Neural progenitor cell (in vitro differentiated cells): Measurements from ENCODE around the gene GXYLT1. TPM values are rescaled to one million over a fixed set of nuclear protein-coding genes. Genes with fewer than 3 reads are reported as not detected.

ENCODE experiments used
- DNase-seq: peaks from one replicate; pipeline ENCODE4 v3.0.0-alpha.2; 2016; ENCODE audit warnings: low spot score
- H2AFZ ChIP-seq: fragments of 200-600 bp; sonication (generic); replicated peaks from 2 replicates; pipeline ENCODE4 v1.6.1; 2016; ENCODE audit warnings: antibody characterized with exemption
- H3F3A ChIP-seq: fragments of 200-600 bp; sonication (generic); 2 replicates; pipeline ENCODE4 v1.6.1; 2016; ENCODE audit warnings: antibody characterized with exemption, low read depth
- H3K27ac ChIP-seq: fragments of 200-600 bp; sonication (generic); 2 replicates; pipeline ENCODE4 v1.5.1; 2016; ENCODE audit warnings: mild to moderate bottlenecking
- H3K27me3 ChIP-seq: fragments of 200-600 bp; sonication (generic); 2 replicates; pipeline ENCODE4 v1.6.1; 2016; ENCODE audit warnings: mild to moderate bottlenecking, moderate library complexity
- H3K36me3 ChIP-seq: fragments of 200-600 bp; sonication (generic); 2 replicates; pipeline ENCODE4 v1.5.1; 2016
- H3K4me1 ChIP-seq: fragments of 200-600 bp; sonication (generic); 2 replicates; pipeline ENCODE4 v1.6.1; 2016; ENCODE audit warnings: mixed run types
- H3K4me2 ChIP-seq: fragments of 200-600 bp; sonication (generic); 2 replicates; pipeline ENCODE4 v1.6.1; 2016
- H3K4me3 ChIP-seq: fragments of 200-600 bp; sonication (generic); 2 replicates; pipeline ENCODE4 v1.5.1; 2016
- H3K79me2 ChIP-seq: fragments of 200-600 bp; sonication (generic); 2 replicates; pipeline ENCODE4 v1.6.1; 2016; ENCODE audit warnings: low read depth
- H3K9ac ChIP-seq: fragments of 200-600 bp; sonication (generic); 2 replicates; pipeline ENCODE4 v1.6.1; 2016
- H3K9me3 ChIP-seq: fragments of 200-600 bp; sonication (generic); 2 replicates; pipeline ENCODE4 v1.5.1; 2016; ENCODE audit warnings: low read depth
- H4K20me1 ChIP-seq: fragments of 200-600 bp; sonication (generic); 2 replicates; pipeline ENCODE4 v1.6.1; 2016; ENCODE audit warnings: low read depth
- H3K27ac Mint-ChIP-seq: 3 replicates; pipeline ENCODE4 v1.8.0; 2021; ENCODE audit warnings: mixed read lengths
- H3K27me3 Mint-ChIP-seq: 2 replicates; pipeline ENCODE4 v1.8.0; 2022; ENCODE audit warnings: low read depth, mild to moderate bottlenecking, inconsistent platforms, moderate library complexity, mixed read lengths; ENCODE audit not compliant: insufficient read depth
- H3K36me3 Mint-ChIP-seq: 3 replicates; pipeline ENCODE4 v1.8.0; 2021; ENCODE audit warnings: mixed read lengths
- H3K4me1 Mint-ChIP-seq: 3 replicates; pipeline ENCODE4 v1.8.0; 2021; ENCODE audit warnings: mixed read lengths
- H3K4me3 Mint-ChIP-seq: 3 replicates; pipeline ENCODE4 v1.8.0; 2021; ENCODE audit warnings: mild to moderate bottlenecking, moderate library complexity, mixed read lengths
- H3K9me3 Mint-ChIP-seq: 3 replicates; pipeline ENCODE4 v1.8.0; 2020; ENCODE audit warnings: mixed read lengths
- CTCF ChIP-seq: fragments of 200-600 bp; sonication (generic); IDR thresholded peaks from 2 replicates; pipeline ENCODE4 v1.5.1; 2017; ENCODE audit warnings: antibody characterized with exemption, mild to moderate bottlenecking
- EZH2 ChIP-seq: fragments of 200-600 bp; sonication (generic); IDR thresholded peaks from 2 replicates; pipeline ENCODE4 v1.6.1; 2017; ENCODE audit warnings: antibody characterized with exemption, mild to moderate bottlenecking, moderate library complexity
- EZH2phosphoT487 ChIP-seq: fragments of 200-600 bp; sonication (generic); IDR thresholded peaks from 2 replicates; pipeline ENCODE4 v1.6.1; 2017; ENCODE audit warnings: antibody characterized with exemption
- total RNA-seq: library from RNA; depleted of rRNA; stranded (reverse); fragments of >200 nt; gene quantifications from 2 replicates; pipeline ENCODE4 v1.2.3, GENCODE V29; 2015; ENCODE audit warnings: low replicate concordance

GXYLT1 gene
- total RNA-seq, 1 donor from 2014 or later: 27.5 TPM

- peaks cover 5% of the 10 kb centered on the region for H3K36me3 Mint-ChIP-seq
- H2AFZ ChIP-seq: no peak overlapping the region
- H3K4me1 Mint-ChIP-seq: no peaks in the 10 kb centered on the region
- H3F3A ChIP-seq: no peaks in the 10 kb centered on the region
- no peak overlapping the region for H3K4me3 Mint-ChIP-seq
- no peaks in the 10 kb centered on the region for H3K4me1 ChIP-seq
- TF ChIP-seq EZH2: no peak
- no peak for TF ChIP-seq CTCF
- no peak for TF ChIP-seq EZH2phosphoT487
- H3K9me3 Mint-ChIP-seq: no peaks in the 10 kb centered on the region
- H3K27me3 ChIP-seq: no peaks in the 10 kb centered on the region
- no peak for DNase-seq
- no peaks in the 10 kb centered on the region for H3K79me2 ChIP-seq
- no peaks in the 10 kb centered on the region for H4K20me1 ChIP-seq
- no peaks in the 10 kb centered on the region for H3K9me3 ChIP-seq
- no peak overlapping the region for H3K4me3 ChIP-seq
- no peak overlapping the region for H3K27ac Mint-ChIP-seq
- H3K4me2 ChIP-seq: no peak overlapping the region
- H3K9ac ChIP-seq: no peak overlapping the region
- peaks cover 7% of the 10 kb centered on the region for H3K36me3 ChIP-seq
- H3K27ac ChIP-seq: no peak overlapping the region
- no peaks in the 10 kb centered on the region for H3K27me3 Mint-ChIP-seq
Observed at GRCh38 chr12:42103155-42103554, 41.5 kb downstream of the GXYLT1 start.

- H3K4me3 Mint-ChIP-seq: no peak overlapping the region
- Histone ChIP-seq H3F3A (no peaks in the 10 kb centered on the region), H3K36me3 (peaks cover 3% of the 10 kb centered on the region), H2AFZ (no peak overlapping the region), H3K4me3 (no peak overlapping the region), H3K4me2 (no peak overlapping the region), H3K27me3 (no peaks in the 10 kb centered on the region), H3K9ac (no peak overlapping the region), H3K27ac (no peak overlapping the region), H3K4me1 (no peaks in the 10 kb centered on the region), H3K9me3 (no peaks in the 10 kb centered on the region), H3K79me2 (no peaks in the 10 kb centered on the region), H4K20me1 (no peaks in the 10 kb centered on the region)
- H3K4me1 Mint-ChIP-seq: no peaks in the 10 kb centered on the region
- no peaks in the 10 kb centered on the region for H3K9me3 Mint-ChIP-seq
- no peaks in the 10 kb centered on the region for H3K27me3 Mint-ChIP-seq
- TF ChIP-seq EZH2phosphoT487 (no peak), EZH2 (no peak), CTCF (no peak)
- DNase-seq: no peak
- no peak overlapping the region for H3K27ac Mint-ChIP-seq
- H3K36me3 Mint-ChIP-seq: peaks cover 7% of the 10 kb centered on the region
Observed at GRCh38 chr12:42102720-42103119, 42.0 kb downstream of the GXYLT1 start.

GRCh38 chr12:42099433-42099832 lies 45.2 kb downstream of the GXYLT1 start:
- no peaks in the 10 kb centered on the region for H3K79me2 ChIP-seq
- TF ChIP-seq CTCF (no peak), EZH2 (no peak), EZH2phosphoT487 (no peak)
- Mint-ChIP-seq H3K27me3 (no peaks in the 10 kb centered on the region), H3K4me3 (no peak overlapping the region), H3K4me1 (no peaks in the 10 kb centered on the region), H3K36me3 (peaks cover 18% of the 10 kb centered on the region), H3K27ac (no peak overlapping the region), H3K9me3 (no peaks in the 10 kb centered on the region)
- H3K4me2 ChIP-seq: no peak overlapping the region
- H3K9me3 ChIP-seq: no peaks in the 10 kb centered on the region
- H3K4me1 ChIP-seq: no peaks in the 10 kb centered on the region
- H3K36me3 ChIP-seq: peaks cover 12% of the 10 kb centered on the region
- H3K9ac ChIP-seq: no peak overlapping the region
- no peak overlapping the region for H3K27ac ChIP-seq
- no peak overlapping the region for H3K4me3 ChIP-seq
- H2AFZ ChIP-seq: no peak overlapping the region
- no peak for DNase-seq
- H3K27me3 ChIP-seq: no peaks in the 10 kb centered on the region
- H4K20me1 ChIP-seq: no peaks in the 10 kb centered on the region
- no peaks in the 10 kb centered on the region for H3F3A ChIP-seq
